Raji (cell line): ENCODE measurements around the gene CFAP47.

Experiments used
- POLR2A ChIP-seq: IDR thresholded peaks from 2 replicates; pipeline ENCODE4 v1.6.1; 2011; ENCODE audit warnings: low read depth, low read length, control low read depth; ENCODE audit not compliant: insufficient read depth

Gene CFAP47

GRCh38 chrX:36214924-36215323 lies 295.4 kb downstream of the CFAP47 start:
- no peak for TF ChIP-seq POLR2A

GRCh38 chrX:36218801-36219200 lies 299.3 kb downstream of the CFAP47 start:
- no peak for TF ChIP-seq POLR2A

- no peak for TF ChIP-seq POLR2A
Observed at GRCh38 chrX:36241397-36241796, 321.9 kb downstream of the CFAP47 start.

GRCh38 chrX:36266155-36266554 lies 346.6 kb downstream of the CFAP47 start:
- no peak for TF ChIP-seq POLR2A

- TF ChIP-seq POLR2A, result no peak
Observed at GRCh38 chrX:36310136-36310535, 390.6 kb downstream of the CFAP47 start.

GRCh38 chrX:36314303-36314702 lies 394.8 kb downstream of the CFAP47 start:
- TF ChIP-seq POLR2A, result no peak

GRCh38 chrX:36334572-36334971 lies 415.0 kb downstream of the CFAP47 start:
- no peak for TF ChIP-seq POLR2A

- no peak for TF ChIP-seq POLR2A
Observed at GRCh38 chrX:36336751-36337150, 417.2 kb downstream of the CFAP47 start.

- TF ChIP-seq POLR2A, result no peak
Observed at GRCh38 chrX:36344301-36344700, 424.8 kb downstream of the CFAP47 start.

GRCh38 chrX:36348509-36348908 lies 429.0 kb downstream of the CFAP47 start:
- TF ChIP-seq POLR2A, result no peak

GRCh38 chrX:36357855-36358254 lies 438.3 kb downstream of the CFAP47 start:
- no peak for TF ChIP-seq POLR2A

- no peak for TF ChIP-seq POLR2A
Observed at GRCh38 chrX:36364262-36364661, 444.7 kb downstream of the CFAP47 start.

- TF ChIP-seq POLR2A, result no peak
Observed at GRCh38 chrX:36383495-36383894, 464.0 kb downstream of the CFAP47 start.

- TF ChIP-seq POLR2A, result no peak
Observed at GRCh38 chrX:36388901-36389300, 469.4 kb downstream of the CFAP47 start.

- no peak for TF ChIP-seq POLR2A
Observed at GRCh38 chrX:36401774-36402173, 482.2 kb downstream of the CFAP47 start.

- no peak for TF ChIP-seq POLR2A
Observed at GRCh38 chrX:36407836-36408235, 488.3 kb downstream of the CFAP47 start.

GRCh38 chrX:36414056-36414455 lies 494.5 kb downstream of the CFAP47 start:
- TF ChIP-seq POLR2A, result no peak

- no peak for TF ChIP-seq POLR2A
Observed at GRCh38 chrX:36422368-36422767, 502.8 kb downstream of the CFAP47 start.

GRCh38 chrX:36431819-36432218 lies 512.3 kb downstream of the CFAP47 start:
- no peak for TF ChIP-seq POLR2A

GRCh38 chrX:36434522-36434921 lies 515.0 kb downstream of the CFAP47 start:
- TF ChIP-seq POLR2A, result no peak
